ACC112 (cell line): ENCODE data around the gene ZBTB7C.

ENCODE experiments used
- H2AFZ ChIP-seq: fragments of 200-600 bp; sonication (generic); one replicate; pipeline ENCODE4 v1.6.0; 2017; ENCODE audit warnings: antibody characterized with exemption, low read length; ENCODE audit not compliant: unreplicated experiment
- H3K27ac ChIP-seq: fragments of 200-600 bp; sonication (generic); 2 replicates; pipeline ENCODE4 v1.5.1; 2014; ENCODE audit warnings: low read depth, mild to moderate bottlenecking, antibody characterized with exemption, low read length, moderate library complexity
- H3K27me3 ChIP-seq: fragments of 200-600 bp; sonication (generic); 2 replicates; pipeline ENCODE4 v1.6.1; 2014; ENCODE audit warnings: mild to moderate bottlenecking, antibody characterized with exemption, low read length, moderate library complexity, mixed read lengths; ENCODE audit not compliant: insufficient read depth
- H3K36me3 ChIP-seq: fragments of 200-600 bp; sonication (generic); 2 replicates; pipeline ENCODE4 v1.6.1; 2016; ENCODE audit warnings: mild to moderate bottlenecking, antibody characterized with exemption, low read length, moderate library complexity, mixed read lengths; ENCODE audit not compliant: insufficient read depth
- H3K4me1 ChIP-seq: fragments of 200-600 bp; sonication (generic); one replicate; pipeline ENCODE4 v1.6.1; 2016; ENCODE audit warnings: low read length, mixed read lengths; ENCODE audit not compliant: insufficient read depth, unreplicated experiment, control insufficient read depth
- H3K4me3 ChIP-seq: fragments of 200-600 bp; sonication (generic); 2 replicates; pipeline ENCODE4 v1.5.1; 2014; ENCODE audit warnings: mild to moderate bottlenecking, low read depth, low read length
- H3K79me2 ChIP-seq: fragments of 200-600 bp; sonication (generic); one replicate; pipeline ENCODE4 v1.6.0; 2016; ENCODE audit warnings: low read length; ENCODE audit not compliant: control insufficient read depth, unreplicated experiment, insufficient read depth

ZBTB7C gene

DNA sequence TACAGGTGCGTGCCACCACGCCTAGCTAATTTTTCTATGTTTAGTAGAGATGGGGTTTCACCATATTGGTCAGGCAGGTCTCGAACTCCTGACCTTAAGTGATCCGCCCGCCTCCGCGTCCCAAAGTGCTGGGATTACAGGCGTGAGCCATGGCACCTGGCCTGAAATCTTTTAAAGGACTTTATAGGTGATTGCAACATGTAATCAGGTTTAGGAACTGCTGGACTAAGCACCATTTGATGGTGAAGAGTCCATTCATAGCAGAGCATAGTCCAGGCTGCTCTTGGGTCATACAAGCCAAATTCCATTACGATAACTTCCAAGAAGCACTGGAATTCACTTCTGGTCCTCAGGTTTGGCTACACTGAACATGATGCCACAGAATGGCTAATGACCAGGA, 278.1 kb downstream of the ZBTB7C start:
- peaks cover 3% of the 10 kb centered on the region for H3K4me1 ChIP-seq
- peaks cover 70% of the 10 kb centered on the region for H3K27me3 ChIP-seq
- no peak overlapping the region for H3K4me3 ChIP-seq
- H3K27ac ChIP-seq = no peak overlapping the region
- no peak overlapping the region for H2AFZ ChIP-seq
- no peaks in the 10 kb centered on the region for H3K79me2 ChIP-seq
- no peaks in the 10 kb centered on the region for H3K36me3 ChIP-seq

DNA sequence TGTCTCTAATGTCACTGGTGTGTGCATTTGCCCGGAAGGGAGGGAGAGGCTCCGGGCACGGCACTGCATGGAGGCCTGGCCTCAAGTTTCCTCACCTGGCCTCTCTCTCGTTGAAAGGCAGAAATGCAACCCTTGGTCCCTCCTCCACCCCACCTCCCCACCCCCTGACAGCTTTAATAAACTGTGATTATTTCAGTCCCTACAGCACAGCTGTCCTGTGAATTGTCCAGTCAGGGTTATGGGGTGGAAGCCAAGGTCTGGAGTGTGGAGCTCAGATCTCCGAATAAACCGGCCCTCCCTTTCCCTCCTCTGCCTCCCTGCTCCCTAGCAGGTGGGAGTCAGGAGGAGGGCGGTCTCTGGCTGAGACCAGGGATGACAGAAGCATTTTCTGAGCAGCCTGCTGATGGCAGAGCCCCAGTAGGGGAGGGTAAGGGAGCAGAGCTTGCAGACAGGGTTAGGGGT, 279.5 kb downstream of the ZBTB7C start:
- H3K36me3 ChIP-seq = no peaks in the 10 kb centered on the region
- peaks cover 3% of the 10 kb centered on the region for H3K4me1 ChIP-seq
- H3K27me3 ChIP-seq = peaks cover 71% of the 10 kb centered on the region
- H2AFZ ChIP-seq = no peak overlapping the region
- H3K79me2 ChIP-seq = no peaks in the 10 kb centered on the region
- no peak overlapping the region for H3K4me3 ChIP-seq
- H3K27ac ChIP-seq = no peak overlapping the region

DNA sequence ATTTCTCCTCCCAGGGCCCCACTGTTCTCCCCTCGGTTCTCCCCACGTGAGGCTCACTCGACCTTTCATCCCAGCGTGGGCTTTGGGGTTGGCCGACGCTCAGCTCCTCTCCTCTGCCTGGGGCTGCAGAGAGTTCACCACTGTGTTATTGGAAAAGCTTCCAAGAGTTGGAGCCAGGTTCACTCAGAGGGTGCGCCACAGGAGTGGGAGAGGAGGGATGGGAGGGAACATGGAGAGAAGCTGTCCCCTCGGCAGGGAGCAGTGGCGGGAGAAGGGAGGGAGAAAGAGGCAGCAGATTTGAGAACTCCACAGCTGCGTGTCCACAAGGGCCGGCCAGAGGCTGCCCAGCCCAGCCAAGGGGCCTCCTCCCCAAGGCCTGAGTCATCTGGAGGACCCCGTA, 281.6 kb downstream of the ZBTB7C start:
- no peaks in the 10 kb centered on the region for H3K4me1 ChIP-seq

DNA sequence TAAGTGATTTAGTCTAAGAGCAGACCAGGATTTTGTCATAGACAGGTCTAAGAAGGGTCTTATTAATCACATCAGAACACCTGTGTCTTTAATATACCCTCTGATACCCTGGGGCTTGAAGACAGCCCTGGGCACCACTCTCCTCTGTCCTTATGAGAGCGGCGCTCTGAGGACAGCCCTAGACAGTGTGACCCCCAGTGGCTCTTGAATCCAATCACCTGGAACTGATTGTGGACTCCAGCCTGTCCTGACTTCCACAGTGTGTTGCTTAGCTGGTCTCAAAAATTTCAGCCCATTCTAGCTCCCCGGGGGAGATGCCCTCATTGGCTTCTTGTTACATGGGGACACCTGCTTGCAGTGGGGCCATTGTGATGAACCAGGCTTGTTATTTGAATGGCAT, 282.9 kb downstream of the ZBTB7C start:
- no peak overlapping the region for H3K4me3 ChIP-seq
- H3K4me1 ChIP-seq = no peaks in the 10 kb centered on the region
- H3K27ac ChIP-seq = no peak overlapping the region
- no peaks in the 10 kb centered on the region for H3K36me3 ChIP-seq
- no peak overlapping the region for H2AFZ ChIP-seq
- H3K27me3 ChIP-seq = peaks cover 64% of the 10 kb centered on the region
- no peaks in the 10 kb centered on the region for H3K79me2 ChIP-seq

More for the DNA sequence above, 281.6 kb downstream of the ZBTB7C start:
- H3K27me3 ChIP-seq = peaks cover 77% of the 10 kb centered on the region
- H3K27ac ChIP-seq = no peak overlapping the region
- H3K79me2 ChIP-seq = no peaks in the 10 kb centered on the region
- no peak overlapping the region for H2AFZ ChIP-seq
- H3K4me3 ChIP-seq = no peak overlapping the region
- no peaks in the 10 kb centered on the region for H3K36me3 ChIP-seq

DNA sequence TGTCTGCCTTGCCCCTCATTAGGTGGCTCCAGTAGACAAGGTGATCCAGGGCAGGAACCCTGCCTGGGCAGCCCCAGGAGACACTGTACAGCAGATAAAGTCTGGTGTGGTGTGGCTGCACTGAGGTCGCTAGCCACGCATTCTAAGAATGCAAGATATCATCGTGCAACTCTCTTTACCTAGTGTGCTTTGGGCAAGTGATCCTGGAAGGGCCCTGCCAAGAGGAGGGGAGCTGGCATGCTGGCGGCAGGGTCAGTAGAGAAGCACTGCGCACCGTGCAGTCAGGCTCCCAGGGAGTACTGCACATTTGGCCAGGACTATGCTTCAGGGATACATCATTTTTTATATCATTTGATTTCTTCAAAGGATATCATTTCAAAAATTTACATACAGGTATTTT, 283.5 kb downstream of the ZBTB7C start:
- Histone ChIP-seq H3K79me2 (no peaks in the 10 kb centered on the region), H3K27ac (no peak overlapping the region), H3K4me3 (no peak overlapping the region), H3K36me3 (no peaks in the 10 kb centered on the region), H3K27me3 (peaks cover 64% of the 10 kb centered on the region), H3K4me1 (no peaks in the 10 kb centered on the region), H2AFZ (no peak overlapping the region)

DNA sequence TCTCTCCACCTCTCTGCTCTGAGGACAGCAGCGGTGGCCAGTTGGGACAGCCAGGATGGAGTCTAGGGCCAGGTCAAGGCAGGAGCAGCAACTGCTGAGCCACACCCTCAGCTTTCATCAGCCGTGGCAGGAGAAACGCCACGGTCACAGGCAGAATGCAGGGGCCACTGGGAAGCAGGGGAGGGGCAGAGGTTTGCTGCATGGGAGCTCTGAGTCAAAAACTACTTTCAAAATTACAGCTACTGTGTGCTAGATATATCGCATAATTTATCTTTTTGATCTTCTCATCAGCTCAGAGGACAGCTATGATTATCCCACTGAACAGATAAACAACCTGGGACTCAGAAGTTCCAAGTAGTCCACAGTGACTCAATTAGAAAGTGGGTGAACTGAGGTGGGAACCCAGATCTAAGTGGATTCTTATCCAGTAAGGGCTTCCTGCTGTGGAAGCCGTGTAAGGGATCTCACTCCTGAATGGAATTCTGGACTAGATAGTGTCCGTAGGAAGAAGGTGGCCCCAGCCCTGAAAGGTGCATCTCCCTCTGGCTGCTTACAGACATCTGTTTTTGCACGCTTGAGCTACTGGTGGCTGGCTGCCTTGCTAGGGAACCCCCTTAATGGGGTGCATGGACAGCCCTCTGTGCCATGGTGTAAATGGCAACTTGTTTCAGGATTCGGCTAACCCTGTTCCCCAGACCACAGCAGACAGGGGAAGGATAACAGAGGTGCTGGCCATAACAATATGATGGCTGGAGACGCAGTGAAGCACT, 284.1 kb downstream of the ZBTB7C start:
- Histone ChIP-seq H2AFZ (no peak overlapping the region), H3K4me1 (no peaks in the 10 kb centered on the region), H3K27ac (no peak overlapping the region), H3K27me3 (peaks cover 59% of the 10 kb centered on the region), H3K79me2 (no peaks in the 10 kb centered on the region), H3K4me3 (no peak overlapping the region), H3K36me3 (no peaks in the 10 kb centered on the region)

DNA sequence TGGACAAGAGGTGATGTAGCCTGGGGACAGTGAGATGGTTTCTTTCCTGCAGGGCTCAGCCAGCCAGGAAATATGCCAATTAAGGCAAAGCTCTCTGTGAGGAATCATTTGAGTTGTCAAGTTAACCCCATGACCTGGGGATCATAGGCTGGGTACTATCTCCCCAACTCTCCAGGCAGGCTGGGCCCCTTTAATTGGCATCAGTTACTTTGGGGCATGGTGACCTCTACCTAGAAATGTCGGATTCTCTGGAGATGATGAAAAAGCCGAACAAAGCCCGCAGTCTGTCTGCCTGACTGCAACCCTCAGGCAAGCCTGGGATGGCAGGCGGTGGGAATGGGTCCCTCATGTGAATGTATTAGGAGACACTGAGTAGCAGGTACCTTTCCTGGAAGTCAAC, 285.2 kb downstream of the ZBTB7C start:
- peaks cover 62% of the 10 kb centered on the region for H3K27me3 ChIP-seq
- no peaks in the 10 kb centered on the region for H3K36me3 ChIP-seq
- H3K4me3 ChIP-seq = no peak overlapping the region
- no peaks in the 10 kb centered on the region for H3K79me2 ChIP-seq
- no peak overlapping the region for H2AFZ ChIP-seq
- no peaks in the 10 kb centered on the region for H3K4me1 ChIP-seq
- no peak overlapping the region for H3K27ac ChIP-seq

DNA sequence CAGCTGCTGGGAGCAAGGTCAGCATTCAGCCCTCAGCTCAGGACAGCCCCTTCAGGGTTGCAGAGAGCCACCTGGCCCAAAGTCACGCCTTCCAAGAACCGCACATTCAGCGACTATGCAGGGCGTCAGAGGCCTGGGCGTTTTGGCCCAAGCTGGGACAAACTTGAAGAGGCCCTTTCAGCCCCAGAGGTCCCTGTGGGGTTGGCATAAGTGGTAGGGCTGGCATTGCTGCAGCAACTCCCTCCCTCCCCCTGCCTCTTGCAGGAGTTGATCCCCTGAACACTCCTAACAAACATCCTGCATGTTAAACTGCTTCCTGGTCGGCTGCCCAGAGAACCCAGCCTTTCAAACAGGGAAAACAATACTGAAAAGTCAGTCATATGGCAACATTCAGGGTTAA, 285.9 kb downstream of the ZBTB7C start:
- Histone ChIP-seq H2AFZ (no peak overlapping the region), H3K36me3 (no peaks in the 10 kb centered on the region), H3K4me3 (no peak overlapping the region), H3K27me3 (peaks cover 60% of the 10 kb centered on the region), H3K4me1 (no peaks in the 10 kb centered on the region), H3K27ac (no peak overlapping the region), H3K79me2 (no peaks in the 10 kb centered on the region)

DNA sequence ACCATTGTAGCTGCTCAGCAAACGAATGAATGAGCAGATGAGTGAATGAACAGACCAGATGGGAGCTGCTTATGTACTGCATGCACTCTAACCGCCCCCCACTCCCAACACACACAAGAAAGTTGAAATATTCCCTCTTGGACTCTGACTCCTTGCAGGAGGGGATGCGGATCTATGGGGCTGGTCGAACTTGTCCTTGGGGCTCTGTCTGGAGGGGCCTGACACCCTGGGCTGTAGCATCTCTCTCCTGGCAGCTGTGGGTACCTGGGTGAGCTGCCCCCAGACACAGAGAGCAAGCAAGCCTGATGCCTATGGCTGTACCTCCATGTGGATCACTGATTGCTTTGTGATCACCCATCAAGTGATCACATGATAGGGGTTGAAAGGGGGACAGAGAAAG, 286.4 kb downstream of the ZBTB7C start:
- Histone ChIP-seq H3K27me3 (peaks cover 55% of the 10 kb centered on the region), H3K27ac (no peak overlapping the region), H2AFZ (no peak overlapping the region), H3K4me3 (no peak overlapping the region), H3K4me1 (no peaks in the 10 kb centered on the region), H3K79me2 (no peaks in the 10 kb centered on the region), H3K36me3 (no peaks in the 10 kb centered on the region)

DNA sequence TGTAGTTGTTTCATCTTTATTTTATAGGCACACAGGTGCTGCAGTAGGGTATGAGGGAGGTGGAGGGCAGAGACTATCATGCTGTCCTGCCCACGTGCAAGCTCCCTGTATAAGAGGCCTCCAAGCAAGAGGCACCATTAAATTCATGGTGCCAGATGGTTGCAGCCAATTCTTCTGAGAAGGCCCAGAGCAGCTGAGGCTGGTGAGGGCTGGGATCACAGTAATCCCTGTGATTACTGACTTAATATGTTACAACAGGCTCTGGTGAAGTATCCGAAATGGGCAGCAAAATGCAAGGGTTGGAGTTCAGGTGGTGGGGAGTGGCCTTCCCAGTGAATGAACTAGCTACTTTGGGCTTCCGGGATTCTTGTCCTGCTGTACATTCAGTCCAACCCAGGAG, 286.8 kb downstream of the ZBTB7C start:
- Histone ChIP-seq H3K36me3 (no peaks in the 10 kb centered on the region), H3K4me1 (no peaks in the 10 kb centered on the region), H3K79me2 (no peaks in the 10 kb centered on the region), H3K27me3 (peaks cover 54% of the 10 kb centered on the region), H3K27ac (no peak overlapping the region), H2AFZ (no peak overlapping the region), H3K4me3 (no peak overlapping the region)

DNA sequence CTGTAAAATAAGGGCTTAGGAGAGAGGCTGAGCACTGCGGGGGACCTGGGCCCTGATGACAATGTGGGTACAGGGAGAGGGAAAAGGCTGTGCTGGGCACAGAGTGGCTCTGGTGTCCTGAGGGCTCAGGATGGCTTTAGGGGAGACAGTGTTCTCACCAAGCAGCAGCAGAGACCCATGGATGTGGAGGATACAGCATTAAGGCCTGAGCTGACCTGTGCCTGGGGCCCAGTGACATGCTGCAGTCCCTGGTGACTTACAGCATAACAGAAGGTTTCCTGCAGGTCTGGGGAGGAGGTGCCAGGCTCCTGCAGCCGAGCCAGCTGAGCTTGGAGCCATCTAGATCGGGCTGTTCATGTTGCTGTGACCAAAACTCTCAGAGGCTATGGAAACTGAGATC, 287.4 kb downstream of the ZBTB7C start:
- H3K27ac ChIP-seq = no peak overlapping the region
- H3K4me3 ChIP-seq = no peak overlapping the region
- H3K79me2 ChIP-seq = no peaks in the 10 kb centered on the region
- H2AFZ ChIP-seq = no peak overlapping the region
- no peaks in the 10 kb centered on the region for H3K36me3 ChIP-seq
- H3K4me1 ChIP-seq = no peaks in the 10 kb centered on the region
- peaks cover 47% of the 10 kb centered on the region for H3K27me3 ChIP-seq
